T-cell (primary cell): Measurements from ENCODE around the gene PGM5. TPM values are rescaled to one million over a fixed set of nuclear protein-coding genes. Genes with fewer than 3 reads are reported as not detected.
"Not testable (repeated sequence)": the region's sequence is repeated elsewhere in the genome, so short reads cannot be mapped to it uniquely, and the experiment has no call there.

Experiments used
- ATAC-seq, 4 experiments: fragments of 200-7000 bp in 3 of 4; fragments of 150-1000 bp in 1 of 4; cut with Tn5 transposase; replicated peaks in 1 of 4; 1 replicate in 3 of 4; 2 replicates in 1 of 4; pipeline ENCODE4 v1.10.0; 2021; ENCODE audit warnings: moderate library complexity in 3 of 4, mild to moderate bottlenecking in 2 of 4, moderate number of reproducible peaks in 1 of 4
- CTCF ChIA-PET, 2 donors: fragments of 300-600 bp; sonication (Branson Sonifier 250); formaldehyde crosslinking; loops; one replicate each; lab custom pipeline; 2022; ENCODE audit warnings: antibody characterized with exemption in 2 of 2; lab: Charles Lee
- POLR2A ChIA-PET, 2 donors: fragments of 300-600 bp; sonication (Branson Sonifier 250); formaldehyde crosslinking; loops; one replicate each; lab custom pipeline; 2022; ENCODE audit warnings: antibody characterized with exemption in 2 of 2; lab: Charles Lee
- DNase-seq, 35 experiments: peaks; one replicate each; pipeline versions ENCODE4 v3.0.0 to v3.0.0-alpha.2; 2013 to 2023
- H3K27ac ChIP-seq: one replicate; pipeline ENCODE4 v1.5.1; 2013; ENCODE audit warnings: low read length
- H3K27me3 ChIP-seq, 2 experiments: replicated peaks in 1 of 2; 1 replicate in 1 of 2; 2 replicates in 1 of 2; pipeline versions ENCODE4 v1.6.1 to v1.7.0; 2013; ENCODE audit warnings: low read length in 1 of 2, mixed read lengths in 1 of 2; ENCODE audit not compliant: control insufficient read depth in 2 of 2, insufficient read depth in 2 of 2; ENCODE audit errors: extremely low read depth in 1 of 2
- H3K36me3 ChIP-seq, 2 donors: 1 replicate in 1 of 2; 2 replicates in 1 of 2; pipeline versions ENCODE4 v1.6.1 to v1.7.0; 2013; ENCODE audit warnings: low read length in 1 of 2; ENCODE audit not compliant: control insufficient read depth in 2 of 2, insufficient read depth in 1 of 2; ENCODE audit errors: extremely low read depth in 1 of 2
- H3K4me1 ChIP-seq, 2 experiments: 1 replicate in 1 of 2; 2 replicates in 1 of 2; pipeline versions ENCODE4 v1.6.1 to v1.7.0; 2013; ENCODE audit warnings: low read length in 2 of 2, mixed read lengths in 1 of 2; ENCODE audit not compliant: insufficient read depth in 2 of 2, control insufficient read depth in 1 of 2; ENCODE audit errors: extremely low read depth in 1 of 2
- H3K4me3 ChIP-seq, 2 donors: 1 replicate in 1 of 2; 2 replicates in 1 of 2; pipeline versions ENCODE4 v1.5.1 to v1.7.0; 2013; ENCODE audit warnings: mild to moderate bottlenecking in 2 of 2, low read length in 1 of 2, moderate library complexity in 1 of 2; ENCODE audit not compliant: control insufficient read depth in 1 of 2; ENCODE audit errors: extremely low read depth in 1 of 2
- H3K9me3 ChIP-seq: 2 replicates; pipeline ENCODE4 v1.7.0; 2013
- H3K27ac Mint-ChIP-seq, 2 donors: one replicate each; pipeline ENCODE4 v1.8.0; 2020 to 2021; ENCODE audit warnings: mild to moderate bottlenecking in 2 of 2, mixed read lengths in 2 of 2
- H3K27me3 Mint-ChIP-seq, 2 donors: one replicate each; pipeline ENCODE4 v1.8.0; 2021 to 2022; ENCODE audit warnings: mixed read lengths in 2 of 2
- H3K36me3 Mint-ChIP-seq: one replicate; pipeline ENCODE4 v1.8.0; 2021; ENCODE audit warnings: mixed read lengths
- H3K4me1 Mint-ChIP-seq, 3 donors: one replicate each; pipeline ENCODE4 v1.8.0; 2020 to 2022; ENCODE audit warnings: mixed read lengths in 3 of 3, mild to moderate bottlenecking in 1 of 3
- H3K4me3 Mint-ChIP-seq, 3 donors: one replicate each; pipeline ENCODE4 v1.8.0; 2020 to 2022; ENCODE audit warnings: mild to moderate bottlenecking in 3 of 3, mixed read lengths in 3 of 3, moderate library complexity in 3 of 3
- H3K9me3 Mint-ChIP-seq, 3 donors: one replicate each; pipeline ENCODE4 v1.8.0; 2020 to 2022; ENCODE audit warnings: mixed read lengths in 3 of 3
- WGBS: methylation state at CpG from one replicate; pipeline ENCODE4 v1.1.5; 2013; ENCODE audit warnings: missing lambda C conversion rate; ENCODE audit not compliant: insufficient coverage; 5-methylcytosine and 5-hydroxymethylcytosine counted together
- total RNA-seq, 35 experiments: library from RNA in 6 of 35; stranded (reverse) in 6 of 35; fragments of 120-200 nt in 1 of 35; gene quantifications; one replicate each; pipeline versions ENCODE4 v1.2.1 to v1.2.4 and lab custom pipeline; 2013 to 2026

The PGM5 gene
- total RNA-seq, 5 donors from 2014 or later (not counting 1 experiment from before 2014, with no cell fraction given), result 0.20 to 0.69 (median 0.32) TPM; not detected in 1

- H3K27me3 ChIP-seq, H3K4me3 ChIP-seq, H3K36me3 ChIP-seq, H3K4me1 Mint-ChIP-seq, CTCF ChIA-PET, H3K36me3 Mint-ChIP-seq, H3K27me3 Mint-ChIP-seq, H3K9me3 Mint-ChIP-seq, H3K4me3 Mint-ChIP-seq, ATAC-seq, H3K4me1 ChIP-seq, DNase-seq, H3K27ac Mint-ChIP-seq, H3K27ac ChIP-seq, POLR2A ChIA-PET, H3K9me3 ChIP-seq: not testable (repeated sequence)
- 63% methylated on average over 4 of the region's 7 CpGs for WGBS
Measured at GRCh38 chr9:68338000-68338399, 18.4 kb upstream of the PGM5 start.

GRCh38 chr9:68342265-68343025, 14.0 kb upstream of the PGM5 start:
- peak in 1 of 35 experiments; percentile 8 for DNase-seq
- H3K4me1 Mint-ChIP-seq, H3K27me3 Mint-ChIP-seq, H3K27ac Mint-ChIP-seq, POLR2A ChIA-PET, H3K4me1 ChIP-seq, H3K9me3 ChIP-seq, CTCF ChIA-PET, H3K27me3 ChIP-seq, H3K9me3 Mint-ChIP-seq, H3K36me3 ChIP-seq, H3K36me3 Mint-ChIP-seq, H3K4me3 ChIP-seq, H3K27ac ChIP-seq, H3K4me3 Mint-ChIP-seq: not testable (repeated sequence)
- WGBS, result no CpG with 5 or more reads among the region's 10 CpGs
- peak; percentile 71 to 84 (median 80) for ATAC-seq

- H3K27me3 Mint-ChIP-seq, H3K4me1 Mint-ChIP-seq, H3K36me3 ChIP-seq, H3K4me3 Mint-ChIP-seq, POLR2A ChIA-PET, H3K4me3 ChIP-seq, H3K27ac ChIP-seq, H3K36me3 Mint-ChIP-seq, H3K9me3 ChIP-seq, DNase-seq, H3K27me3 ChIP-seq, H3K9me3 Mint-ChIP-seq, ATAC-seq, H3K27ac Mint-ChIP-seq, H3K4me1 ChIP-seq: not testable (repeated sequence)
- no CpG with 5 or more reads among the region's 4 CpGs for WGBS
- CTCF ChIA-PET, result interaction anchor here in 1 of 2 donors (0.7 kb wide), 1 partner anchor 848 kb away, joined by 8 read pairs; no protein-coding TSS in a partner anchor
Measured at GRCh38 chr9:68343242-68343641, 13.2 kb upstream of the PGM5 start.

GRCh38 chr9:68343992-68344391, 12.4 kb upstream of the PGM5 start:
- H3K27ac Mint-ChIP-seq, H3K4me3 ChIP-seq, DNase-seq, H3K36me3 ChIP-seq, H3K4me3 Mint-ChIP-seq, ATAC-seq, H3K4me1 Mint-ChIP-seq, H3K27ac ChIP-seq, H3K4me1 ChIP-seq, H3K9me3 Mint-ChIP-seq, POLR2A ChIA-PET, H3K27me3 ChIP-seq, H3K9me3 ChIP-seq, H3K27me3 Mint-ChIP-seq, CTCF ChIA-PET, H3K36me3 Mint-ChIP-seq: not testable (repeated sequence)
- no CpG with 5 or more reads among the region's 4 CpGs for WGBS

- H3K9me3 ChIP-seq, ATAC-seq, H3K4me3 Mint-ChIP-seq, H3K36me3 Mint-ChIP-seq, CTCF ChIA-PET, H3K27ac ChIP-seq, H3K27me3 ChIP-seq, H3K4me3 ChIP-seq, H3K36me3 ChIP-seq, POLR2A ChIA-PET, H3K27ac Mint-ChIP-seq, DNase-seq, H3K4me1 ChIP-seq, H3K9me3 Mint-ChIP-seq, H3K4me1 Mint-ChIP-seq: not testable (repeated sequence)
- WGBS, result no CpG with 5 or more reads among the region's 4 CpGs
- H3K27me3 Mint-ChIP-seq, result peaks cover 11 to 16% of the 10 kb centered on the region in 2 donors
Measured at GRCh38 chr9:68351689-68352088, 4.7 kb upstream of the PGM5 start.

- H3K36me3 Mint-ChIP-seq, H3K4me1 ChIP-seq, ATAC-seq, H3K4me3 ChIP-seq, CTCF ChIA-PET, DNase-seq, H3K27ac ChIP-seq, H3K9me3 ChIP-seq, H3K27me3 ChIP-seq, H3K4me1 Mint-ChIP-seq, H3K27ac Mint-ChIP-seq, H3K36me3 ChIP-seq, H3K9me3 Mint-ChIP-seq: not testable (repeated sequence)
- Mint-ChIP-seq H3K4me3 (peak overlapping the region; percentile 1 to 66 (median 38)), H3K27me3 (peaks cover 19 to 22% of the 10 kb centered on the region in 2 donors)
- no CpG with 5 or more reads among the region's 5 CpGs for WGBS
- POLR2A ChIA-PET, result interaction anchor here in 1 of 2 donors (0.5 kb wide), 1 partner anchor 657 kb away, joined by 3 read pairs; no protein-coding TSS in a partner anchor
Measured at GRCh38 chr9:68355993-68356379, 425 bp upstream of the PGM5 start.
